Uterus (tissue), 4 donors: ENCODE results near the gene YWHAG. TPM values are rescaled to one million over a fixed set of nuclear protein-coding genes. Genes with fewer than 3 reads are reported as not detected.
"Not testable (repeated sequence)": the region's sequence is repeated elsewhere in the genome, so short reads cannot be mapped to it uniquely, and the experiment has no call there.

Source experiments
- DNase-seq, 2 donors: peaks; one replicate each; pipeline ENCODE4 v3.0.0-alpha.2; 2019 to 2020
- H3K27ac ChIP-seq, 2 donors: fragments of 200-600 bp; sonication (generic); 1 replicate in 1 of 2; 2 replicates in 1 of 2; pipeline ENCODE4 v1.5.1; 2016 to 2018
- H3K27me3 ChIP-seq, 2 donors: fragments of 200-600 bp; sonication (generic); one replicate each; pipeline ENCODE4 v1.5.1; 2018 to 2019; ENCODE audit warnings: control low read depth in 1 of 2
- H3K36me3 ChIP-seq, 2 donors: fragments of 200-600 bp; sonication (generic); one replicate each; pipeline ENCODE4 v1.5.1; 2019; ENCODE audit warnings: control low read depth in 1 of 2
- H3K4me1 ChIP-seq, 2 donors: fragments of 200-600 bp; sonication (generic); one replicate each; pipeline ENCODE4 v1.5.1; 2018 to 2019; ENCODE audit warnings: control low read depth in 1 of 2
- H3K4me3 ChIP-seq, 2 donors: fragments of 200-600 bp; sonication (generic); 1 replicate in 1 of 2; 2 replicates in 1 of 2; pipeline ENCODE4 v1.5.1; 2018 to 2019; ENCODE audit warnings: mild to moderate bottlenecking in 1 of 2
- H3K9me3 ChIP-seq, 2 donors: fragments of 200-600 bp; sonication (generic); one replicate each; pipeline ENCODE4 v1.5.1; 2019; ENCODE audit warnings: control low read depth in 1 of 2
- POLR2A ChIP-seq, 2 donors: fragments of 450-650 bp; IDR thresholded peaks; one replicate each; pipeline ENCODE4 v1.6.1; 2016; ENCODE audit warnings: antibody characterized with exemption in 2 of 2, mild to moderate bottlenecking in 1 of 2, moderate library complexity in 1 of 2
- intact Hi-C: fragments of 100-400 bp; cut with DNase I; formaldehyde crosslinking; loops from one replicate; pipeline ENCODE4 v1.15.1; 2023; ENCODE audit warnings: low total_unique reads
- total RNA-seq, 4 donors: library from RNA; depleted of rRNA in 3 of 4; stranded (reverse); fragments of >200 nt in 3 of 4; gene quantifications; one replicate each; pipeline versions ENCODE4 v1.1.0 to v1.2.4, GENCODE V29; 2014 to 2023
- TF ChIP-seq, protein P1 (sequence below), 4 experiments: fragments of 200-600 bp in 2 of 4; fragments of 450-650 bp in 2 of 4; sonication (generic) in 2 of 4; IDR thresholded peaks; one replicate each; pipeline ENCODE4 v1.5.1; 2016 to 2019; ENCODE audit warnings: antibody characterized with exemption in 4 of 4, mild to moderate bottlenecking in 2 of 4, moderate library complexity in 1 of 4
- donor health status: DM: yes; HTN: yes; CAD: no.

Gene YWHAG
- total RNA-seq, 4 donors from 2014 or later, result 17.9 to 109 (median 50.4) TPM

DNA sequence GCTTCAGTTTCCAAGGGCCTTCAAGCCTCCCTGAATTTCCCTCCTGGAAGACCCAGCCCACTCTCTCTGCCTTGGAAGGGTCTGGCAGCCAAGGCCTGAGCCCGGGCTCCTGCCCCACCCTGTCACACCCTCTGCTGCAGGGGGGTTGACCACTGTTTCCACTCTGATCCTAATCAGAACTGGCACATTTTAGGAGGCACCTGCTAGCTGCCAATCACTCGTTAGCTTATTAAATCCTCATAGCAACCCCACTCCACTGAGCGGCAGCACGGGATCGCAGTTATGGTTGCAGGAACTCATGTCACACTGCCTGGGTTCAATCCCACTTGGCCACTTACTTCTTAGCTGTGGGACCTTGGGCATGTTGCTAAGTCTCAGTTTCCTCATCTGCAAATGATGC, 43.4 kb downstream of the YWHAG start:
- no peak overlapping the region for H3K4me3 ChIP-seq
- intact Hi-C loops, result no loop called here
- no peak for TF ChIP-seq POLR2A (IDR thresholded peaks at IDR 0.05)
- TF ChIP-seq, protein P1, sequence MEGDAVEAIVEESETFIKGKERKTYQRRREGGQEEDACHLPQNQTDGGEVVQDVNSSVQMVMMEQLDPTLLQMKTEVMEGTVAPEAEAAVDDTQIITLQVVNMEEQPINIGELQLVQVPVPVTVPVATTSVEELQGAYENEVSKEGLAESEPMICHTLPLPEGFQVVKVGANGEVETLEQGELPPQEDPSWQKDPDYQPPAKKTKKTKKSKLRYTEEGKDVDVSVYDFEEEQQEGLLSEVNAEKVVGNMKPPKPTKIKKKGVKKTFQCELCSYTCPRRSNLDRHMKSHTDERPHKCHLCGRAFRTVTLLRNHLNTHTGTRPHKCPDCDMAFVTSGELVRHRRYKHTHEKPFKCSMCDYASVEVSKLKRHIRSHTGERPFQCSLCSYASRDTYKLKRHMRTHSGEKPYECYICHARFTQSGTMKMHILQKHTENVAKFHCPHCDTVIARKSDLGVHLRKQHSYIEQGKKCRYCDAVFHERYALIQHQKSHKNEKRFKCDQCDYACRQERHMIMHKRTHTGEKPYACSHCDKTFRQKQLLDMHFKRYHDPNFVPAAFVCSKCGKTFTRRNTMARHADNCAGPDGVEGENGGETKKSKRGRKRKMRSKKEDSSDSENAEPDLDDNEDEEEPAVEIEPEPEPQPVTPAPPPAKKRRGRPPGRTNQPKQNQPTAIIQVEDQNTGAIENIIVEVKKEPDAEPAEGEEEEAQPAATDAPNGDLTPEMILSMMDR (IDR thresholded peaks at IDR 0.05), result no peak
- H3K9me3 ChIP-seq, result no peaks in the 10 kb centered on the region
- no peak overlapping the region for H3K27ac ChIP-seq
- DNase-seq, result no peak
- H3K4me1 ChIP-seq, result no peaks in the 10 kb centered on the region
- H3K27me3 ChIP-seq, result no peaks in the 10 kb centered on the region
- H3K36me3 ChIP-seq, result no peaks in the 10 kb centered on the region

DNA sequence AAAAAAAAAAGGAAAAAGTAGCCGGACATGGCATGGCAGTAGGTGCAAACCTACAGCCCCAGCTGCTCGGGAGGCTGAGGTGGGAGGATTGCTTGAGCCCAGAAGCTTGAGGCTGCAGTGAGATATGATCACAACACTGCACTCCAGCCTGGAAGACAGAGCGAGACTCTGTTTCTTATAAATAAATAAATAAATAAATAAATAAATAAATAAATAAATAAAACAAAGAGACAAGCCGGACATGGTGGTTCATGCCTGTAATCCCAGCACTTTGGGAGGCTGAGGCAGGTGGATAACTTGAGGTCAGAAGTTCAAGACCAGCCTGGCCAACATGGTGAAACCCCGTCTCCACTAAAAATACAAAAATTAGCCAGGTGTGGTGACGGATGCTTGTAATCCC, 44.1 kb downstream of the YWHAG start:
- not testable (repeated sequence) for DNase-seq, H3K4me1 ChIP-seq
- intact Hi-C loops, result loop anchor here (1.0 kb wide), 1 partner anchor 136 kb away; no protein-coding TSS in a partner anchor

DNA sequence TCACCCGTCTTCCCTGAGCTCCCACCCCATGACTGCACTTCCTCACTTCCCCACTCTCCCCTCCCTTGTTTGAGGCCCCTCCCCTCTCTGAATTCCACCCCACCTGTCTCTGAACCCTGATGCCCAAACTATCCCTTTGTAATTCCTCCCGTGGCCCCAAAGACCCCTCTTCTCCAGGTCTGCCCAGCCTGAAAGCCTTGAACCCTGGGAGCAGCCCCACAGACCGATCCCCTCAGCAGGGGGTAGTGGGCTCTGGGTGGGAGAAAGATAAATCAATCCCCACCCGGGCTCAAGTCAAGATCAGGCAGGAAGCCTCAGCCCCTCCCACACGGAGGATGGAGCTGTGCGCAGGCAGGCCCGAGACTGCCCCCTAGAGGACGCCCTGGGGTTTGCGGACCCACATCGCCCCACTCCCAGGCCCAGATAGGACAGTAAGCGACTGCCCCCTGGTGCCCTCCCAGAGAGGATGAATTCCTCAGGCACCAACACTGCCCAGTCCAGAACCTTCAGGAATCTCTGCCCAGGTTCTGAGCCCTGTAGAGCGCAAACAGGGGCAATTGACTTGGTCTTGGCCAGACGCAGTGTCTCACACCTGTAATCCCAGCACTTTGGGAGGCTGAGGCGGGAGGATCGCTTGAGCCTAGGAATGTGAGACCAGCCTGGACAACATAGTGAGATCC, 44.6 kb downstream of the YWHAG start:
- Histone ChIP-seq H3K4me1 (no peaks in the 10 kb centered on the region), H3K9me3 (no peaks in the 10 kb centered on the region), H3K36me3 (no peaks in the 10 kb centered on the region), H3K4me3 (no peak overlapping the region), H3K27ac (peak overlapping the region; percentile 69), H3K27me3 (no peaks in the 10 kb centered on the region)
- TF ChIP-seq, protein P1 (IDR thresholded peaks at IDR 0.05), result peak; percentile 100
- peak; percentile 27 to 54 for TF ChIP-seq POLR2A (IDR thresholded peaks at IDR 0.05)
- intact Hi-C loops, result loop anchor here (1.0 kb wide), 1 partner anchor 136 kb away; no protein-coding TSS in a partner anchor
- DNase-seq, result peak; percentile 97 to 98

More for the DNA sequence above, 44.1 kb downstream of the YWHAG start:
- not testable (repeated sequence) for H3K4me3 ChIP-seq, H3K9me3 ChIP-seq, H3K27me3 ChIP-seq, H3K36me3 ChIP-seq
- peak overlapping the region in 1 of 2 donors; percentile 69 for H3K27ac ChIP-seq

DNA sequence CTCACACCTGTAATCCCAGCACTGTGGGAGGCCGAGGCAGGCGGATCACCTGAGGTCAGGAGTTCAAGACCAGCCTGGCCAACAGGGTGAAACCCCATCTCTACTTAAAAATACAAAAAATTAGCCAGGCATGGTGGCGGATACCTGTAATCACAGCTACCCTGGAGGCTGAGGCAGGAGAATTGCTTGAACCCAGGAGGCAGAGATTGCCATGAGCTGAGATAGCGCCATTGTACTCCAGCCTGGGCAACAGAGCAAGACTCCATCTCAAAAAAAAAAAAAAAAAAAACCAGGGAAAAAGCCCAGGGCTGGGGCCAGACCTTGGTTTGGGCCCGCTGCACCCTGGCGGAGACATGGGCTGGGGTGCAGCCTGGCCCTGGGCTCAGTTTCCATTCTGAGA, 47.0 kb downstream of the YWHAG start:
- H3K27me3 ChIP-seq, intact Hi-C loops, H3K4me1 ChIP-seq, H3K36me3 ChIP-seq, H3K27ac ChIP-seq, DNase-seq, H3K4me3 ChIP-seq, H3K9me3 ChIP-seq: not testable (repeated sequence)

DNA sequence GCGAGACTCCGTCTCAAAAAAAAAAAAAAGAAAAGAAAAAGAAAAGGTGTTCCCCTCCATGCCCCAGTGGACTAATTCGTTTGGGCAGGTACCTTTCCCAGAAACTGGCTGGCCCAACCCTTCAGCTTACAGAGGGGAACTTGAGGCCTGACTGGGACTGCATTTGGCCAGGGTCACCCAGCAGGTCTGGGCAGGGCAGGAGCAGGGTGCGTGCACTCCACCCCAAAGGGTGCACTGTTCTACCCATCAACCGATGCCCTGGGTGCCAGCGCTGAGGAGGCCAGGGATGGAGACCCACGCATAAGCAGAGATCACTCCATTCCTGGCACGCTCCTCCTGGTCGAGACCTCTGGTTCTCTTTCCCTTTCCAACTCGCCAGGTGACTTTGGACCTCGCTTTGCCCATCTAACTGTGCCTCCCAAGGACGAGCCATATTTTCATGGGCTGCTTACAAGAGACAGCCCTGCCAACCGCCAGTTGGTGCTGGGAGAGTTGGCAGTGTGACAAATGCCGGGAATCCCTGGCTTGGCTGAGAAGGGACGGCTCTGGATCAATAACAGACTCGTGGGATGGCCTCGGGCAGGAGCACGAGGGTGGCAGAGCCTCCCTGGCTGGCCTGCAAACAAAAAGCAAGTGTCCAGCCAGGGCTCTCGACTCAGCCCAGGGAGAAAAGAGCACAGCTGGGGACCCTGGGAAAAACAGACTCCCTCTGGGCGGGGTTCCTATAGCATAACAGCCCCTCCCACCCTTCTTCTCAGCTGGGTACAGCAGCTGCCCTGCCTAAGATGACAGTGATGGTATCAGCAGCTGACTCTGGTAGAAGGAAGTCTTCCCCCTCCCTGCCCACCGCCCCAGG, 48.5 kb downstream of the YWHAG start:
- H3K9me3 ChIP-seq, result no peaks in the 10 kb centered on the region

DNA sequence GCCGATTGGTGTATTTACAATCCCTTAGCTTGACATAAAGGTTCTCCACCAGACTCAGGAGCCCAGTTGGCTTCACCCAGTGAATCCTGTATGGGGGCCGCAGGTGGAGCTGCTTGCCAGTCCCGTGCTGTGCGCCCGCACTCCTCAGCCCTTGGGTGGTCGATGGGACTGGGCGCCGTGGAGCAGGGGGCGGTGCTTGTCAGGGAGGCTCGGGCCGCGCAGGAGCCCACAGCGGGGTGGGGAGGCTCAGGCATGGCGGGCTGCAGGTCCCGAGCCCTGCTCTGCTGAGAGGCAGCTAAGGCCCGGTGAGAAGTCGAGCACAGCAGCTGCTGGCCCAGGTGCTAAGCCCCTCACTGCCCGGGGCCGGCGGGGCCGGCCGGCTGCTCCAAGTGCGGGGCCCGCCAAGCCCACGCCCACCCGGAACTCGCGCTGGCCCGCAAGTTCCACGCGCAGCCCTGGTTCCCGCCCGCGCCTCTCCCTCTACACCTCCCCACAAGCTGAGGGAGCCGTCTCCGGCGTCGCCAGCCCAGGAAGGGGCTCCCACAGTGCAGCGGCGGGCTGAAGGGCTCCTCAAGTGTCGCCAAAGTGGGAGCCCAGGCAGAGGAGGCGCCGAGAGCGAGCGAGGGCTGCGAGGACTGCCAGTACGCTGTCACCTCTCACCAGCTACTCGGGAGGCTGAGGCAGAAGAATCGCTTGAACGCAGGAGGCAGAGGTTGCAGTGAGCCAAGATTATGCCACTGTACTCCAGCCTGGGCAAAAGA, 49.3 kb downstream of the YWHAG start:
- H3K27ac ChIP-seq, DNase-seq, H3K27me3 ChIP-seq, H3K4me3 ChIP-seq, intact Hi-C loops, H3K4me1 ChIP-seq, H3K9me3 ChIP-seq, H3K36me3 ChIP-seq: not testable (repeated sequence)

More for the DNA sequence above, 48.5 kb downstream of the YWHAG start:
- H3K27ac ChIP-seq, result peak overlapping the region; percentile 35 to 63
- TF ChIP-seq POLR2A (IDR thresholded peaks at IDR 0.05), result no peak
- TF ChIP-seq, protein P1 (IDR thresholded peaks at IDR 0.05), result no peak
- peak in 1 of 2 donors; percentile 25 for DNase-seq
- H3K27me3 ChIP-seq, result no peaks in the 10 kb centered on the region
- no peaks in the 10 kb centered on the region for H3K36me3 ChIP-seq
- H3K4me3 ChIP-seq, result no peak overlapping the region
- peaks cover 0 to 4% of the 10 kb centered on the region in 2 donors for H3K4me1 ChIP-seq
- intact Hi-C loops, result no loop called here

DNA sequence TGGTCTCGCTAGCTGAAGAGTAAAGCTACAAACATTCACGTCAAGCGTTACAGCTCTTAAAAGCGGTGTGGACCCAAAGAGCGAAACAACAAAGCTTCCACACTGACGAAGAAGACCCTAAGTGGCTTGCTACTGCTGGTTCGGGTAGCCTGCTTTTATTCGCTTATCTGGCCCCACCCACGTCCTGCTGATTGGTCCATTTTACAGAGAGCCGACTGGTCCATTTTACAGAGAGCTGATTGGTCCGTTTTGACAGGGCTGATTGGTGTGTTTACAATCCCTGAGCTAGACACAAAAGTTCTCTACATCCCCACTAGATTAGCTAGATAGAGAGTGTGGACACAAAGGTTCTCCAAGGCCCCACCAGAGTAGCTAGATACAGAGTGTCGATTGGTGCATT, 49.9 kb downstream of the YWHAG start:
- DNase-seq, H3K36me3 ChIP-seq, H3K9me3 ChIP-seq, intact Hi-C loops, H3K27me3 ChIP-seq, H3K4me1 ChIP-seq, H3K27ac ChIP-seq, H3K4me3 ChIP-seq: not testable (repeated sequence)
